K562 (cell line): Measurements from ENCODE around the gene PRXL2A. TPM values are rescaled to one million over a fixed set of nuclear protein-coding genes. Genes with fewer than 3 reads are reported as not detected.

ENCODE experiments used
- CHD7 ChIP-seq: fragments of 200-600 bp; sonication (generic); IDR thresholded peaks from one replicate; pipeline ENCODE4 v1.6.1; 2012; ENCODE audit warnings: mild to moderate bottlenecking, low read depth, low read length, inconsistent platforms
- COPS2 ChIP-seq: fragments of 450-650 bp; conservative IDR thresholded peaks from 2 replicates; pipeline ENCODE4 v1.6.1; 2016; ENCODE audit warnings: mild to moderate bottlenecking, moderate library complexity
- CXXC5 ChIP-seq: fragments of 250-450 bp; sonication (Bioruptor Pico); IDR thresholded peaks from 2 replicates; pipeline ENCODE4 v1.8.0; 2022; ENCODE audit warnings: inconsistent platforms, mild to moderate bottlenecking, moderate library complexity
- MAZ ChIP-seq, 2 experiments: fragments of 450-650 bp in 1 of 2; sonication (generic) in 1 of 2; formaldehyde crosslinking; IDR thresholded peaks in 1 of 2; conservative IDR thresholded peaks in 1 of 2; 2 replicates each; pipeline versions ENCODE4 v1.4.0 to v1.5.0; 2020; ENCODE audit warnings: mild to moderate bottlenecking in 1 of 2, missing genetic modification reagents in 1 of 2
- MECOM ChIP-seq: fragments of 250-450 bp; sonication (Bioruptor Pico); IDR thresholded peaks from 2 replicates; pipeline ENCODE4 v1.8.0; 2022; ENCODE audit warnings: inconsistent platforms
- MTA2 ChIP-seq: fragments of 450-650 bp; IDR thresholded peaks from 2 replicates; pipeline ENCODE4 v1.6.1; 2016; ENCODE audit warnings: low read depth
- MYNN ChIP-seq, 2 experiments: sonication (generic); formaldehyde crosslinking in 1 of 2; IDR thresholded peaks; 2 replicates each; pipeline versions ENCODE4 v1.5.0 to v1.6.1; 2016 to 2020; ENCODE audit warnings: antibody characterized with exemption in 1 of 2, missing genetic modification reagents in 1 of 2
- NFE2 ChIP-seq: IDR thresholded peaks from 2 replicates; pipeline ENCODE4 v1.6.1; 2014; ENCODE audit warnings: antibody characterized with exemption, low read depth
- RBBP5 ChIP-seq: fragments of 200-600 bp; sonication (generic); IDR thresholded peaks from 2 replicates; pipeline ENCODE4 v1.6.1; 2012; ENCODE audit warnings: borderline replicate concordance, mild to moderate bottlenecking, low read length, control low read depth, inconsistent platforms; ENCODE audit not compliant: insufficient read depth, poor library complexity, severe bottlenecking
- RBM22 ChIP-seq: fragments of 200-400 bp; formaldehyde crosslinking; IDR thresholded peaks from 2 replicates; pipeline ENCODE4 v1.6.1; 2018; ENCODE audit warnings: low read length, low read depth; ENCODE audit not compliant: poor library complexity, severe bottlenecking
- SMARCB1 ChIP-seq: IDR thresholded peaks from 2 replicates; pipeline ENCODE4 v1.6.1; 2011; ENCODE audit warnings: improper control_type of control experiment, low read depth; ENCODE audit not compliant: insufficient read length
- TAL1 ChIP-seq: fragments of 450-650 bp; IDR thresholded peaks from 2 replicates; pipeline ENCODE4 v1.6.1; 2016; ENCODE audit warnings: mild to moderate bottlenecking
- TARDBP ChIP-seq: fragments of 450-650 bp; IDR thresholded peaks from 2 replicates; pipeline ENCODE4 v1.6.1; 2016
- TCF3 ChIP-seq: sonication (generic); formaldehyde crosslinking; IDR thresholded peaks from 2 replicates; pipeline ENCODE4 v1.4.0; 2020; ENCODE audit warnings: mild to moderate bottlenecking, missing genetic modification reagents
- ZNF449 ChIP-seq: fragments of 250-450 bp; sonication (Bioruptor Pico); IDR thresholded peaks from 2 replicates; pipeline ENCODE4 v1.8.0; 2022; ENCODE audit warnings: moderate library complexity, mild to moderate bottlenecking, inconsistent platforms
- ZNF76 ChIP-seq: fragments of 250-450 bp; sonication (Bioruptor Pico); IDR thresholded peaks from 2 replicates; pipeline ENCODE4 v1.4.0; 2020; ENCODE audit warnings: mild to moderate bottlenecking, moderate library complexity, borderline replicate concordance
- polyA plus RNA-seq, 8 experiments: library from polyadenylated mRNA; depleted of rRNA in 4 of 8; stranded (reverse) in 5 of 8; unstranded in 3 of 8; fragments of >200 nt; fragmentation: Nextera tagmentation in 2 of 8; fragmentation: Illumina TruSeq in 1 of 8; extraction: Ambion mirVana in 2 of 8; extraction: Trizol in 1 of 8; gene quantifications; 2 replicates each; pipeline versions ENCODE4 v1.2.1 to v1.2.3, GENCODE V29; 2011 to 2014; ENCODE audit warnings: inconsistent platforms in 1 of 8, missing spikeins in 1 of 8
- total RNA-seq, 7 experiments: library from RNA; depleted of rRNA in 6 of 7; stranded (reverse); fragments of >200 nt in 6 of 7; fragmentation: Illumina TruSeq in 2 of 7; extraction: Trizol in 2 of 7; gene quantifications; 2 replicates each; pipeline versions ENCODE4 v1.2.1 to v1.2.3, GENCODE V29; 2011 to 2021; ENCODE audit warnings: low replicate concordance in 1 of 7

The PRXL2A gene
- total and polyA plus RNA-seq, 9 of the 15 experiments (the other 6 are each of a cell fraction or from before 2014, with no cell fraction given): 0.14 to 1.2 (median 0.75) TPM

DNA sequence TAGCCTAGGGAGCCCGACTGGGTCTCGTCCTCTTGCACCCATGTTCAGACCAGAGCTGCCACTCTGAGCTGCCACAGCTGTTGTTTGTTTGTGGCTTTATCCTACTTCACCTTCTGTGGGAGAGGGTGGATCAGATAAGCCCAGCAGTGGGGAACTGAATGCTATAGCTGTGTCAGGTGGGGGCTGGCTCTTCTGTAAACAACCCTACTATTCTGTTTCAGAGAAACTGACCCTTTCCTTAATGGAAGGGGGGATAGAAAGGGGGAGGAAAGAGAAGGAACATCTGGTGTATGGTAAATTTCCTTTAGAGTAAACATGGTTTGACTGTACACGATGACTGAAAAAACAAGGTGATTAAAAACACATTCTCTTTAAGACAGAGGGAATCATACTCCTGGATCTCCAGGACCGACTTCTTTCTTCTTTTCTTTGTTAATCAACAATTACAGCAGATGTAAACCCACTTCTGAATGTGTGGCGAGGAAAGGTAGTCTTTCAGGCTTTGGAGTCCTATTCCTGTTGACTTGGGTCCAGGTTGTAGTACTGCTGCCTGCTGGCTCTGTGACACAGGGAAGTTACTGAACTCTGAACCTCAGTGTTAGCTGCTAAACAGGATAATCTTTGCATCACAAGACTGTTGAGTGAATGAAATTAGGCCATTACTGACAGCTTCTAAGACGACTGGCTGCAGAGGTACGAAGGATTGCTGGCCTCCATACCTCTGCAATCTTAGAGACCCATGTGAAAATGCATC, 6.0 kb downstream of the PRXL2A start (continued):
- TF ChIP-seq SMARCB1 (no peak), TCF3 (CRISPR knock-in tag) (peak; percentile 69), COPS2 (no peak), MAZ (CRISPR knock-in tag; conservative IDR thresholded peaks at IDR 0.05 in 1 of 2, IDR thresholded peaks at IDR 0.05 in 1 of 2) (peak in 1 of 2 experiments; percentile 32; a peak in 1 of 4 replicates), RBBP5 (no peak), ZNF449 (no peak), TAL1 (peak; percentile 72), MTA2 (peak; percentile 58; the same call in 1 of the 2 replicates), CXXC5 (CRISPR knock-in tag) (no peak), RBM22 (no peak), NFE2 (no peak), MECOM (no peak), CHD7 (no peak), ZNF76 (no peak), TARDBP (no peak), MYNN (IDR thresholded peaks at IDR 0.05) (no peak), MYNN (CRISPR knock-in tag; IDR thresholded peaks at IDR 0.05) (no peak)
